Measurements from ENCODE around the gene SPOCK2.

DNA sequence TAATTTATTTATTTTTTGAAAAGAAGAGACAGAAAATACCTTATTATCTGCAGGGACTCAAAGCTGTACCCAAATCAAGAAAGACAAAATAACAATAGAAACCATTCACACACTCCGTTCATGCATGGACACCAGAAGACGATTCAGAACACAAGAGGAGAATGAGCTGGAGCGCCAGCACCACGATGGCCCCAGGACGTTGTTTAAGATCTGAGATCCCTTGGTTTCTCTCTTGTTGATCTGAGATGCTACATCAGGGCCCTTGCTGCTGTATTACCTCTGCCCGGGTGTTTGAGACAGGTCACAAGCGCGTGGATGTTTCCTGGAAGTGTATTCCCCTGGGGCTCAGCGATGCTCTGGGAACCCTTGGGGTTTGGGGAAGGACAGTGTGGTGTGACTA, 77.3 kb downstream of the SPOCK2 start:
- TF ChIP-seq, protein P1, sequence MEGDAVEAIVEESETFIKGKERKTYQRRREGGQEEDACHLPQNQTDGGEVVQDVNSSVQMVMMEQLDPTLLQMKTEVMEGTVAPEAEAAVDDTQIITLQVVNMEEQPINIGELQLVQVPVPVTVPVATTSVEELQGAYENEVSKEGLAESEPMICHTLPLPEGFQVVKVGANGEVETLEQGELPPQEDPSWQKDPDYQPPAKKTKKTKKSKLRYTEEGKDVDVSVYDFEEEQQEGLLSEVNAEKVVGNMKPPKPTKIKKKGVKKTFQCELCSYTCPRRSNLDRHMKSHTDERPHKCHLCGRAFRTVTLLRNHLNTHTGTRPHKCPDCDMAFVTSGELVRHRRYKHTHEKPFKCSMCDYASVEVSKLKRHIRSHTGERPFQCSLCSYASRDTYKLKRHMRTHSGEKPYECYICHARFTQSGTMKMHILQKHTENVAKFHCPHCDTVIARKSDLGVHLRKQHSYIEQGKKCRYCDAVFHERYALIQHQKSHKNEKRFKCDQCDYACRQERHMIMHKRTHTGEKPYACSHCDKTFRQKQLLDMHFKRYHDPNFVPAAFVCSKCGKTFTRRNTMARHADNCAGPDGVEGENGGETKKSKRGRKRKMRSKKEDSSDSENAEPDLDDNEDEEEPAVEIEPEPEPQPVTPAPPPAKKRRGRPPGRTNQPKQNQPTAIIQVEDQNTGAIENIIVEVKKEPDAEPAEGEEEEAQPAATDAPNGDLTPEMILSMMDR (conservative IDR thresholded peaks at IDR 0.05; ENCODE audit: low read depth, low read length) = no peak
- no peak for TF ChIP-seq EZH2 (IDR thresholded peaks at IDR 0.05; ENCODE audit: low read length, unreplicated experiment)
- TF ChIP-seq EZH2phosphoT487 (IDR thresholded peaks at IDR 0.05; ENCODE audit: borderline replicate concordance, low read length) = no peak
